Measurements from ENCODE around the gene CARHSP1.

- TF ChIP-seq CTCF (IDR thresholded peaks at IDR 0.05; ENCODE audit: insufficient read depth, low read depth, low read length) (no peak), EZH2 (IDR thresholded peaks at IDR 0.05; ENCODE audit: insufficient read depth, low read length) (no peak)
These were observed 19.8 kb downstream of the CARHSP1 start for GRCh38 chr16:8848939-8849391.
